Activated CD4-positive, alpha-beta T cell treated with anti-CD3 and anti-CD28 coated beads, Interleukin-2, amount 10 ng/mL, durations not matched to agents 7 days and 5 days (primary cell): ENCODE results near the gene C12orf76. TPM values are rescaled to one million over a fixed set of nuclear protein-coding genes. Genes with fewer than 3 reads are reported as not detected.
"Not testable (repeated sequence)": the region's sequence is repeated elsewhere in the genome, so short reads cannot be mapped to it uniquely, and the experiment has no call there.

Experiments
- CTCF ChIA-PET: fragments of 350-600 bp; sonication (Branson Sonifier 250); formaldehyde crosslinking; loops from one replicate; lab custom pipeline; 2021; ENCODE audit warnings: antibody characterized with exemption; lab: Charles Lee
- POLR2A ChIA-PET: fragments of 350-600 bp; sonication (Branson Sonifier 250); formaldehyde crosslinking; loops from one replicate; lab custom pipeline; 2021; ENCODE audit warnings: antibody characterized with exemption; lab: Charles Lee
- DNase-seq: peaks from one replicate; pipeline ENCODE4 v3.0.0-alpha.2; 2020
- H3K27ac Mint-ChIP-seq: one replicate; pipeline ENCODE4 v1.8.0; 2021; ENCODE audit warnings: mild to moderate bottlenecking, moderate library complexity, mixed read lengths
- H3K27me3 Mint-ChIP-seq: one replicate; pipeline ENCODE4 v1.8.0; 2021; ENCODE audit warnings: mixed read lengths
- H3K36me3 Mint-ChIP-seq: one replicate; pipeline ENCODE4 v1.8.0; 2021; ENCODE audit warnings: low read depth, mixed read lengths
- H3K4me1 Mint-ChIP-seq: one replicate; pipeline ENCODE4 v1.8.0; 2021; ENCODE audit warnings: mixed read lengths
- H3K4me3 Mint-ChIP-seq: one replicate; pipeline ENCODE4 v1.8.0; 2021; ENCODE audit warnings: mild to moderate bottlenecking, moderate library complexity, mixed read lengths
- H3K9me3 Mint-ChIP-seq: one replicate; pipeline ENCODE4 v1.8.0; 2021; ENCODE audit warnings: mixed read lengths
- total RNA-seq, 2 experiments: library from RNA; stranded (reverse); gene quantifications; one replicate each; pipeline ENCODE4 v1.2.3, GENCODE V29; 2021

C12orf76 gene
- total RNA-seq, 2 experiments from 2014 or later: 19.9 to 25.8 TPM

DNA sequence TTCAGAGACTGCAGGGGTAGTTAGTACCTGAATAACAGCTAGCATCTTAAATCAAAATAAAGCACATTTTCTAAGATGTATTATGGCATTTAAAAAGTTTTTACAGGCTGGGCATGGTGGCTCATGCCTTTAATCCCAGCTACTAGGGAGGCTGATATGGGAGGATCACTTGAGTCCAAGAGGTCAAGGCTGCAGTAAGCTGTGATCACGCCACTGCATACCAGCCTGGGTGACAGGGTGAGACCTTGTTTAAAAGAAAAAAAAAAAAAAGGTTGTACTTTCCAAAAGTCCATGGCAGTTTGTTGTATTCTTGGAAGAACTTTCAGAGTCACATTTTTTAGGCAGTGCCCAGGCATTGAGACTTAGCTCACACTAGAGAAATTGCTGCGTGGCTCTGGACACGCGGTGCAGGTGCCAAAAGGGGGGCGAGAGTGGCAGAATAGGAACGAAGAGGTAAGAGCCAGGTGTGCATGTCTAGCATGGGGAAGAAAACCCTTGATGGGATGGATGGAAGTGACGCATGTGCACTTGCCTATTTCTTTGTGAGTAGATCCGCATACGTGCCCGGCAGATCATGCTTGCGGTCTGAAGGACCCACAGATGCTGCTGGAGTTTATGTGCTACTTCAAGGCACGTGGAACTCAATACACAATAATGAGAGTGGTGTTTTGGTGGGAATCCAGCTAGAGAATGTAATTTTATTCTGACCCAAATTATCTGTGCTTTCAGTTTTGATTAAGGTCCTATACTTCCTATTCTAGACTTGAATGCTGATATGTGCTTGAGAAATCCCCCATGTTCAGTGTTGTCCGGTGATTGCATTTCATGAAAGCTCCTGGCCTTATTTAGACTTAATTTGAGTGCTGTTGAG lies 37.2 kb downstream of the C12orf76 start:
- peaks cover 4% of the 10 kb centered on the region for H3K9me3 Mint-ChIP-seq
- peak overlapping the region; percentile 43 for H3K27ac Mint-ChIP-seq
- H3K4me3 Mint-ChIP-seq: no peak overlapping the region
- no peaks in the 10 kb centered on the region for H3K27me3 Mint-ChIP-seq
- CTCF ChIA-PET: interaction anchor here (1.0 to 1.3 kb wide), 2 partner anchors 10 to 13 kb away, joined by 4 to 6 read pairs; no protein-coding TSS in a partner anchor
- DNase-seq: no peak
- H3K36me3 Mint-ChIP-seq: peaks cover 50% of the 10 kb centered on the region
- peaks cover 70% of the 10 kb centered on the region for H3K4me1 Mint-ChIP-seq
- POLR2A ChIA-PET: no interaction called here

DNA sequence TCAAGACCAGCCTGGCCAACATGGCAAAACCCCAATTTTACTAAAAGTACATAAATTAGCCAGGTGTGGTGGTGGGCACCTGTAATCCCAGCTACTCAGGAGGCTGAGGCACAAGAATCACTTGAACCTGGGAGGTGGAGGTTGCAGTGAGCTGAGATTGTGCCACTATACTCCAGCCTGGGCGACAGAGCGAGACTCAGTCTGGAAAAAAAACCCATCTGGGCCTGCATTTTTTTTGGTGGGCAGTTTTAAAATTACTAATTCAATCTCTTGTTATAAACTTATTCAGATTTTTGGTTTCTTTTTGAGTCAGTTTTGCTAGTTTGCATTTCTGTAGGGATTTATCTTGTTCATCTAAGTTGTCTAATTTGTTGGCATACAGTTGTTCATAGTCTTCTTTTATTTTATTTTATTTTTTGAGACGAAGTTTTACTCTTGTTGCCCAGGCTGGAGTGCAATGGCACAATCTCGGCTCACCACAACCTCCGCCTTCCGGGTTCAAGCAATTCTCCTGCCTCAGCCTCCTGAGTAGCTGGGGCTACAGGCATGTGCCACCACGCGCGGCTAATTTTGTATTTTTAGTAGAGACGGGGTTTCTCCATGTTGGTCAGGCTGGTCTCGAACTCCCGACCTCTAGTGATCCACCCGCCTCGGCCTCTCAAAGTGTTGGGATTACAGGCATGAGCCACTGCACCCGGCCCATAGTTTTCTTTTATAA lies 39.5 kb downstream of the C12orf76 start:
- Mint-ChIP-seq H3K27ac (peak overlapping the region; percentile 66), H3K36me3 (peaks cover 52% of the 10 kb centered on the region), H3K4me1 (peaks cover 75% of the 10 kb centered on the region)
- H3K4me3 Mint-ChIP-seq, POLR2A ChIA-PET, H3K27me3 Mint-ChIP-seq, CTCF ChIA-PET, H3K9me3 Mint-ChIP-seq, DNase-seq: not testable (repeated sequence)

DNA sequence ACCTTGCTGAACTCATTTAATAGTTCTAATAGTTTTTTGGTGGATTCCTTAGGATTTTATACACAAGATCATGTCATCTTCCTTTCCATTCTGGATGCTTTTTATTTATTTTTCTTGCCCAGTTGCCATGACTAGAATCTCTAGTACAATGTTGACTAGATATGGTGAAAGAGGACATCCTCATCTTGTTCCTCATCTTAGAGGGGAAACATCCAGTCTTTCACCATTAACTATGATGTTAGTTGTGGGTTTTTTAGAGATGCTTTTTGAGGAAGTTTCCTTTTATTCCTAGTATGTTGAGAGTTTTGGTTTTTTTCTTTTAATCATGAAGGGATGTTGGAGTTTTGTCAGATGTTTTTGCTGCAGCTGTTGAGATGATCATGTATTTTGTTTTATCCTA lies 40.4 kb downstream of the C12orf76 start:
- Mint-ChIP-seq H3K9me3 (peaks cover 4% of the 10 kb centered on the region), H3K27me3 (no peaks in the 10 kb centered on the region), H3K27ac (no peak overlapping the region), H3K4me3 (no peak overlapping the region), H3K4me1 (peaks cover 82% of the 10 kb centered on the region), H3K36me3 (peaks cover 59% of the 10 kb centered on the region)
- DNase-seq: no peak
- CTCF ChIA-PET: no interaction called here
- POLR2A ChIA-PET: no interaction called here

DNA sequence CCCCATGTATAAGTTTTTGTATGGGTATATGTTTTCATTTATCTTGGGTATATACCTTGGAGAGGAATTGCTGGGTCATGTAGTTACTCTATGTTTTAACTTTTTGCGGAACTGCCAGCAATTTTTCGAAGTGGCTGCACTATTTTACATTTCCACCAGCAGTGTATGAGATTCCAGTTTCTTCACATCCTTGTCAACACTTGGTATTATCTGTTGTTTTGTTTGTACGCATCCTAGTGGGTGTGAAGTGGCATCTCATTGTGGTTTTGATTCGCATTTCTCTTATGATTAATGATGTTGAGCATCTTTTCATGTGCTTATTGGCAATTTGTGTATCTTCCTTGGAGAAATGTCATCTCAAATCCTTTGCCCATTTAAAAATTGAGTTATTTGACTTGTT lies 42.2 kb downstream of the C12orf76 start:
- Mint-ChIP-seq H3K27me3 (no peaks in the 10 kb centered on the region), H3K4me3 (no peak overlapping the region), H3K9me3 (peaks cover 4% of the 10 kb centered on the region), H3K36me3 (peaks cover 55% of the 10 kb centered on the region), H3K4me1 (peaks cover 74% of the 10 kb centered on the region), H3K27ac (no peak overlapping the region)
- POLR2A ChIA-PET: no interaction called here
- CTCF ChIA-PET: no interaction called here
- DNase-seq: no peak

DNA sequence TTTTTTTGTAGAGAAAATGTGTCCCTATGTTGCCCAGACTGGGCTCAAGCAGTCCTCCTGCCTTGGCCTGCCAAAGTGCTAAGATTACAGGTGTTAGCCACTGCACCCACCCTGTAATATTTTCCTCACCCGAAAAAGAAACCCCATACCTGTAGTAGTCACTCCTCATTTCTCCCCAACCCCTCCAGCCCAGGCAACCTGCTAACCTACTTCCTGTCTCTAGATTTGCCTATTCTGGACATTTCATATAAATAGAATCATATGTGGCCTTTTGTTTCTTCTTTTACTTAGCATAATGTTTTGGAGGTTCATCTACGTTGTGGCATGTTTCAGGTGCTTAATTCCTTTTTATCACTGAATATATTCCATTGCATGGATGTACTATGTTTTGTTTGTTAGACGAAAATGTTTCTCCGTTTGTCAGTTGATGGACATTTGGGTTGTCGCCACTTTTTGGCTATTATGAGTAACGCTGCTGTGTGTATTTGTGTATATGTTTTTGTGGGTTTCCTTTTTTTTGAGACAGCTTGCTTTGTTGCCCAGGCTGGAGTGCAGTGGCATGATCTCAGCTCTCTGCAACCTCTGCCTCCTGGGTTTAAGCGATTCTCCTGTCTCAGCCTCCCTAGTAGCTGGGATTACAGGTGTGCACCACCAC lies 42.9 kb downstream of the C12orf76 start:
- H3K27me3 Mint-ChIP-seq: no peaks in the 10 kb centered on the region
- ChIA-PET CTCF (interaction anchor here (1.6 to 1.8 kb wide), 2 partner anchors 8 to 18 kb away, joined by 3 read pairs; no protein-coding TSS in a partner anchor), POLR2A (interaction anchor here (0.6 kb wide), 1 partner anchor 151 kb away, joined by 3 read pairs; no protein-coding TSS in a partner anchor)
- peak; percentile 14 for DNase-seq
- H3K4me1 Mint-ChIP-seq: peaks cover 75% of the 10 kb centered on the region
- H3K9me3 Mint-ChIP-seq: peaks cover 4% of the 10 kb centered on the region
- H3K4me3 Mint-ChIP-seq: no peak overlapping the region
- H3K36me3 Mint-ChIP-seq: peaks cover 53% of the 10 kb centered on the region
- H3K27ac Mint-ChIP-seq: peak overlapping the region; percentile 81

DNA sequence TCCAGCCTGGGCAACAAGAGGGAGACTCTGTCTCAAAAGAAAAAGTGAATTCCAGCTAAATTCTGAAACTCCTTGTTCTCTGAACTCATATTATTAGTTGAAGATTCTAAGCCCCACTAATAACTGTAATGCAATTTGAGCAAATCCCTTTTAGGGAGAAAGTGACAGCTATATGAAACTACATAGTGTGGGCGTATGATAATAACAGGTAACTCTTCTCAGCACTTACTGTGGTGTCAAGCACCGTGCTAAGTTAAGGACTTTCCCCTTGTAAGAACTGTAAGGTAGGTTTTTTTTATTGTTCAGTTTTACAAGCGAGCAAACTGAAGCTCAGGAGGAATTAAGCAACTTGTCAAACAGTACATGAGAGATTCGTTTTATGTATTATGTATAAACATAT lies 43.7 kb downstream of the C12orf76 start:
- no peak for DNase-seq
- Mint-ChIP-seq H3K27ac (peak overlapping the region; percentile 73), H3K9me3 (peaks cover 4% of the 10 kb centered on the region), H3K27me3 (no peaks in the 10 kb centered on the region), H3K4me1 (peaks cover 72% of the 10 kb centered on the region), H3K36me3 (peaks cover 49% of the 10 kb centered on the region), H3K4me3 (no peak overlapping the region)
- CTCF ChIA-PET: interaction anchor here (0.5 to 1.8 kb wide), 5 partner anchors 9 to 35 kb away, joined by 3 to 5 read pairs (median 4); no protein-coding TSS in a partner anchor
- POLR2A ChIA-PET: interaction anchor here (0.6 to 1.2 kb wide), 2 partner anchors 10 to 151 kb away, joined by 3 to 4 read pairs; no protein-coding TSS in a partner anchor

DNA sequence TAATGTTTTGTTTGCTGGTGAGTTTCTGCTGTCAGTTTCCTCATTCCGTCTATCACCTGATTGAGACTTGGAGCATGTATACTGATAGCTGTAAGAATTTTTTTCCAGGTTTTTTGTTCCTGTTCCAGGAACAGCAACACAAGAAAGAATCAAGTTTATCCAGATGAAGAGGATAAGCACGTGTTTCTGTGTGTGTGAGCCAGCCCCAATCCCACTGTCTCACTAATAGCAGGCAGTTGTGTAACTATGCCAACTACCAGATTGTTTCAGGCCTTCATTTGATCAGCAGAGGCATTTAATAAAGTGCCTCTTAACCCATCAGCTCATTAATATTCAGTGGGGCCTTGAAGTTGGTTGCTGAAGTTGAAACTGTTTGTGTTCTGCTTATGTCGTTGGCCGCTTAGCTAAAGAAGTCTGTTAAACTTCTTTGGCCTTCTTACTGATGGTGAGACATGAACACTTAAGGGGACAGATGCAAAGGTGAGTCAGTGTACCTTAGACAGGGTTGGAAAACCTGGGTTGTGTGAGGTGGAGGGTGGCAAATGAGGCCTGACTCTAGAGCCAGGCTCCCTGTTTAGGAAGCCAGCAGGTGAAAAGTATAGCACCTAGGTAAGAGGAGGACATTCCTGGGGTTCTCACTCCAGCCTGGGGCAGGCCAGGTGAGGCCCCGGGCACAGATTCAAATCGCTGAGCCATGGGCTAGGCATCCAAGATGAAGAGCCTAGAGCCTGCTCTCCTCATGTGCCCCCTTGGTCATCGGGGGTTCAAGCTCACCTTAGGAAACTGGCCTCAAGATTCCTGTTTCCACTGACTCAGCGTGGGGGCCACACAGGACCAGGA lies 45.4 kb downstream of the C12orf76 start:
- Mint-ChIP-seq H3K36me3 (peaks cover 45% of the 10 kb centered on the region), H3K27me3 (no peaks in the 10 kb centered on the region), H3K4me3 (no peak overlapping the region), H3K4me1 (peaks cover 72% of the 10 kb centered on the region), H3K9me3 (peaks cover 4% of the 10 kb centered on the region), H3K27ac (no peak overlapping the region)
- POLR2A ChIA-PET: no interaction called here
- CTCF ChIA-PET: interaction anchor here (0.8 to 1.3 kb wide), 4 partner anchors 18 to 71 kb away, joined by 3 to 6 read pairs (median 4); no protein-coding TSS in a partner anchor
- no peak for DNase-seq

DNA sequence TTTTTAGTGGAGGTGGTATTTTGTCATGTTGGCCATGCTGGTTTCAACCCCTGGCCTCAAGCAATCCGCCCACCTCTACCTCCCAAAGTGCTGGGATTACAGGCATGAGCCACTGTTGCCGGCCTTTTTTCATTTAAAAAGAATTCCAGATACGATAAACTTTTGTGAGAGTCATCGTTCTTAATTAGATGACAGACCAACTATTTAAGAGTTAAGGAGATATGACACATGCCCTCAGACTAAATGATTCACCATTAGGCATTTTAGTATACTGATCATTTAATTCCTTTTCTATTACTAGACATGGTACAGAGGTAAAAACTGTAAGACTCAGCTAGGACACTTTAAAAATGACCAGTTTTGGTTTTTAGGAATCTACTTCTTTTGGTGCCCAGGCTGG lies 46.7 kb downstream of the C12orf76 start:
- DNase-seq: no peak
- POLR2A ChIA-PET: no interaction called here
- Mint-ChIP-seq H3K36me3 (peaks cover 36% of the 10 kb centered on the region), H3K9me3 (no peaks in the 10 kb centered on the region), H3K4me1 (peaks cover 70% of the 10 kb centered on the region), H3K27ac (no peak overlapping the region), H3K27me3 (no peaks in the 10 kb centered on the region), H3K4me3 (peak overlapping the region; percentile 100)
- CTCF ChIA-PET: interaction anchor here (1.0 kb wide), 1 partner anchor 17 kb away, joined by 3 read pairs; no protein-coding TSS in a partner anchor

DNA sequence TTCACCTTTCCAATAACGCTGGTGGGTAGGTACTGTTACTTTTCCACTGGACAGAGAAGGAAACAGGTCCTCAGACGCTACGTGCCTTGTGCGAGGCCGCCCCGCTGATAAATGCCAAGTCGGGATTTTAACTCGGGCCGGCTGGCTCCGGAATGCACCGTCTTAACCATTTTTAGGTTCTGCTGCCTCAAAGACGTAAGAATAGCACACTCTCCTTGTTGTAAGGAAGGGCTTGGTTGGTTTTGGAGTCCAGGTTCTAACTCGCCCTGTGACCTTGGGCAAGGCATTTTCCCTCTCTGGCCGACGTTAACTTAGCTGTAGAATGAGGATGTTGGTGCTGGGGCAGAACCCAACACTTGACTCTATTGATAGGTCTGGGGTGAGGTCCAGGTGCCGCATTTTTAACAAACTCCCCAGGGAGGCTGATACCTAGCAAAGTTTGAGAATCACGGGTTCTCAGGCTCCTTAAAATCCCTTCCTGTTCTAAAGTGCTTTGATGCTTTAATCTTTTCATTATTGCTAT lies 48.3 kb downstream of the C12orf76 start:
- ChIA-PET POLR2A (no interaction called here), CTCF (interaction anchor here (1.1 to 1.2 kb wide), 2 partner anchors 13 to 103 kb away, joined by 3 read pairs; no protein-coding TSS in a partner anchor)
- DNase-seq: no peak

DNA sequence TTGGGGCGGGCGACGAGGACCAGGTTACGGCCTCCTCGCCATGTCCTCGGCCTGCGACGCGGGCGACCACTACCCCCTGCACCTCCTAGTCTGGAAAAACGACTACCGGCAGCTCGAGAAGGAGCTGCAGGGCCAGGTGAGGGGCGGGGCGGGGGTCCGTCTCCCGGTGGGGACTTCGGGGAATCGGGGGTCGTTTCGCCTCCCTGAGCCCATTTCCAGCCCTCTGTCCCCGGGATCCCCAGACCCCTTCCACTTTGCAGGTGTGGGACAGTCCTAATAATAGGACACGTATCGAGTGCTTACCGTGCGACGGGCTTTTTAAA lies 48.7 kb downstream of the C12orf76 start:
- Mint-ChIP-seq H3K27ac (peak overlapping the region; percentile 98), H3K4me3 (peak overlapping the region; percentile 100), H3K36me3 (peaks cover 29% of the 10 kb centered on the region), H3K9me3 (no peaks in the 10 kb centered on the region), H3K4me1 (peaks cover 60% of the 10 kb centered on the region), H3K27me3 (no peaks in the 10 kb centered on the region)
- CTCF ChIA-PET: interaction anchor here (0.9 to 1.6 kb wide), 5 partner anchors 11 to 103 kb away, joined by 3 to 6 read pairs (median 3); no protein-coding TSS in a partner anchor
- POLR2A ChIA-PET: no interaction called here
- DNase-seq: no peak

More for the DNA sequence above, 48.3 kb downstream of the C12orf76 start:
- Mint-ChIP-seq H3K4me1 (peaks cover 62% of the 10 kb centered on the region), H3K4me3 (peak overlapping the region; percentile 100), H3K9me3 (no peaks in the 10 kb centered on the region), H3K27me3 (no peaks in the 10 kb centered on the region), H3K27ac (peak overlapping the region; percentile 98), H3K36me3 (peaks cover 28% of the 10 kb centered on the region)

DNA sequence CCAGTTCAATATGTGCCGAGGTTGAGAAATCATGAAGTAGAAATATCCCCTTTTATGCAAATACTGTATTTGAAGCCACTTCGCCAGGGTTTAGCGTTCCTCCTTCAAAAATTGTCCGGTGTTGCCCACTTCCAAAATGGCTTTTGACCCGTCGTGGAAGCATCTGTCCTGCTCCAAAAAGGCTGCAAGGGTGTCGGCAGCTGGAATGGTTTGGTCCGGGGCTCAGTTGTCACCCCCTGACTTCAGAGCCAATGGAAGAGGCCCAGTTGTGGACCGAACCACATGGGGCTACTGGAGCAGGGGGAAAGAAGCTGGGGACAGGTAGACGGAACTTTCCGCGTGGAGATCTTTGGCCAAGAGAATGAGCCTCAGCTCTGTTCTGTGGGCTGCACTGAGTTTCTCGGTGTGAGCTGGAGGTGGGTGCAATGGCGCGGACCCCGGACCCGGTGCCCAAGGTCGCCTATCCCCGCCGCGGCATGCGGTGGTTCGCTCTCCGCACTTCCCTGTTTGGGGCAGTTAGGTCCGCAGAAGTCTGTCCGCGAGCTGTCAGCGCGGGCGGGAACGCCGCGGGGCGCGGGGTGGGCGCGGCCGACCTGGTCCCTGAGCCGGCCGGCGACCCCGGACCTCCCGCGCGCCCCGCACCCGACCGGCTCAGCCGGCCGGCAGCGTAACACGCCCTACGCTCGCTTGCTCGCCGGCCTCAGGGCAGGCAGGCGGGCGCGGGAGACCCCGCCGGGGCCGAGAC lies 49.2 kb downstream of the C12orf76 start, which contains the start of gene ANKRD13A:
TSS of gene ANKRD13A (plus strand) at position 527 of the 745 bp plus-strand sequence. CDS start 259 bp downstream, outside the sequence.
- peak within 1 kb of the TSS; percentile 100 for H3K4me3 Mint-ChIP-seq
- no peaks in the 10 kb centered on the region for H3K9me3 Mint-ChIP-seq
- H3K27ac Mint-ChIP-seq: peak within 1 kb of the TSS; percentile 98

More for the DNA sequence above, 49.2 kb downstream of the C12orf76 start, which contains the start of gene ANKRD13A:
- H3K27me3 Mint-ChIP-seq: no peaks in the 10 kb centered on the region
- peaks cover 29% of the 10 kb centered on the region for H3K36me3 Mint-ChIP-seq
- DNase-seq: peak; percentile 93
- peaks cover 61% of the 10 kb centered on the region for H3K4me1 Mint-ChIP-seq
- POLR2A ChIA-PET: no interaction called here
- CTCF ChIA-PET: interaction anchor here (0.9 to 1.6 kb wide), 7 partner anchors 11 to 102 kb away, joined by 3 to 6 read pairs (median 3); no protein-coding TSS in a partner anchor
